HepG2 (cell line): ENCODE measurements around the gene BTAF1. TPM values are rescaled to one million over a fixed set of nuclear protein-coding genes. Genes with fewer than 3 reads are reported as not detected.

Source experiments
- CENPT ChIP-seq: sonication (generic); formaldehyde crosslinking; IDR thresholded peaks from 2 replicates; pipeline ENCODE4 v1.8.0; 2022; ENCODE audit warnings: low read depth, mild to moderate bottlenecking, moderate library complexity, missing genetic modification reagents
- EHMT2 ChIP-seq: fragments of 200-600 bp; sonication (generic); IDR thresholded peaks from 2 replicates; pipeline ENCODE4 v1.7.0; 2017; ENCODE audit warnings: antibody characterized with exemption, low read depth, low read length, borderline replicate concordance
- EP300 ChIP-seq, 3 experiments: sonication (generic) in 1 of 3; formaldehyde crosslinking in 1 of 3; IDR thresholded peaks; 2 replicates each; pipeline versions ENCODE4 v1.5.1 to v1.6.1; 2011 to 2020; ENCODE audit warnings: low read depth in 2 of 3, low read length in 2 of 3, borderline replicate concordance in 1 of 3, improper control_type of control experiment in 1 of 3, mild to moderate bottlenecking in 1 of 3, missing genetic modification reagents in 1 of 3, moderate library complexity in 1 of 3
- HNRNPK ChIP-seq: fragments of 200-400 bp; formaldehyde crosslinking; IDR thresholded peaks from 2 replicates; pipeline ENCODE4 v1.6.1; 2018; ENCODE audit warnings: low read length, low read depth, moderate library complexity, mild to moderate bottlenecking; ENCODE audit not compliant: poor library complexity, severe bottlenecking
- HNRNPLL ChIP-seq: fragments of 200-400 bp; formaldehyde crosslinking; IDR thresholded peaks from 2 replicates; pipeline ENCODE4 v1.6.1; 2017; ENCODE audit warnings: mild to moderate bottlenecking, low read depth, low read length; ENCODE audit not compliant: poor library complexity, severe bottlenecking
- KLF15 ChIP-seq: sonication (generic); formaldehyde crosslinking; IDR thresholded peaks from 2 replicates; pipeline ENCODE4 v1.8.1; 2023; ENCODE audit warnings: borderline replicate concordance, mild to moderate bottlenecking, inconsistent platforms, missing genetic modification reagents, mixed read lengths
- MEIS1 ChIP-seq: sonication (generic); formaldehyde crosslinking; IDR thresholded peaks from 2 replicates; pipeline ENCODE4 v1.9.0; 2021; ENCODE audit warnings: mild to moderate bottlenecking, missing genetic modification reagents, moderate library complexity, borderline replicate concordance
- MIER3 ChIP-seq: IDR thresholded peaks from 2 replicates; pipeline ENCODE4 v1.6.1; 2016; ENCODE audit warnings: missing compliant biosample characterization, borderline replicate concordance
- NCOR1 ChIP-seq: fragments of 200-600 bp; sonication (generic); IDR thresholded peaks from 2 replicates; pipeline ENCODE4 v1.7.0; 2017; ENCODE audit warnings: antibody characterized with exemption, low read length, borderline replicate concordance
- PAWR ChIP-seq: sonication (generic); formaldehyde crosslinking; IDR thresholded peaks from 2 replicates; pipeline ENCODE4 v1.4.0; 2020; ENCODE audit warnings: missing genetic modification reagents, mild to moderate bottlenecking, borderline replicate concordance
- PHF8 ChIP-seq: sonication (generic); formaldehyde crosslinking; IDR thresholded peaks from 2 replicates; pipeline ENCODE4 v1.5.0; 2020; ENCODE audit warnings: missing genetic modification reagents
- SNAPC2 ChIP-seq: sonication (generic); formaldehyde crosslinking; IDR thresholded peaks from 2 replicates; pipeline ENCODE4 v1.8.1; 2022; ENCODE audit warnings: mild to moderate bottlenecking, missing genetic modification reagents
- TEAD3 ChIP-seq: optimal IDR thresholded peaks from 2 replicates; pipeline ENCODE3; 2016; ENCODE audit warnings: borderline replicate concordance
- TERF1 ChIP-seq: sonication (generic); formaldehyde crosslinking; IDR thresholded peaks from 2 replicates; pipeline ENCODE4 v1.8.0; 2022; ENCODE audit warnings: mild to moderate bottlenecking, missing genetic modification reagents, moderate library complexity
- ZNF607 ChIP-seq: sonication (generic); formaldehyde crosslinking; IDR thresholded peaks from 2 replicates; pipeline ENCODE4 v1.5.1; 2020; ENCODE audit warnings: missing genetic modification reagents, mild to moderate bottlenecking, borderline replicate concordance
- ZNF782 ChIP-seq: sonication (generic); formaldehyde crosslinking; IDR thresholded peaks from 2 replicates; pipeline ENCODE4 v1.4.0; 2020; ENCODE audit warnings: missing genetic modification reagents, mild to moderate bottlenecking, borderline replicate concordance
- ZNF841 ChIP-seq: sonication (generic); formaldehyde crosslinking; IDR thresholded peaks from 2 replicates; pipeline ENCODE4 v1.8.1; 2023; ENCODE audit warnings: missing genetic modification reagents, borderline replicate concordance
- polyA plus RNA-seq, 8 experiments: library from polyadenylated mRNA; depleted of rRNA in 3 of 8; stranded (reverse) in 7 of 8; unstranded in 1 of 8; fragments of >200 nt; fragmentation: Illumina TruSeq in 4 of 8; extraction: Trizol in 4 of 8; gene quantifications; 2 replicates each; pipeline versions ENCODE4 v1.2.1 to v1.2.3, GENCODE V29; 2011 to 2016; ENCODE audit warnings: low read depth in 4 of 8, missing spikeins in 1 of 8, mixed read lengths in 1 of 8; ENCODE audit not compliant: insufficient read depth in 1 of 8
- total RNA-seq, 5 experiments: library from RNA; depleted of rRNA; stranded (reverse); fragments of >200 nt; fragmentation: Illumina TruSeq; extraction: Trizol; gene quantifications; 2 replicates each; pipeline ENCODE4 v1.2.3, GENCODE V29; 2016; ENCODE audit warnings: low read depth in 1 of 5
- TF ChIP-seq, protein P1 (sequence below): sonication (generic); formaldehyde crosslinking; IDR thresholded peaks from 2 replicates; pipeline ENCODE4 v1.5.1; 2020; ENCODE audit warnings: mild to moderate bottlenecking, missing genetic modification reagents, moderate library complexity
- TF ChIP-seq, protein P2 (sequence below): sonication (generic); formaldehyde crosslinking; IDR thresholded peaks from 2 replicates; pipeline ENCODE4 v1.9.0; 2021; ENCODE audit warnings: missing genetic modification reagents, borderline replicate concordance
- TF ChIP-seq, protein P3 (sequence below): sonication (generic); formaldehyde crosslinking; IDR thresholded peaks from 2 replicates; pipeline ENCODE4 v1.5.1; 2020; ENCODE audit warnings: missing genetic modification reagents, mild to moderate bottlenecking, borderline replicate concordance

The BTAF1 gene
- total and polyA plus RNA-seq, 2 of the 13 experiments (the other 11 are each of a cell fraction or from before 2014, with no cell fraction given), result 38.6 to 54.1 TPM

DNA sequence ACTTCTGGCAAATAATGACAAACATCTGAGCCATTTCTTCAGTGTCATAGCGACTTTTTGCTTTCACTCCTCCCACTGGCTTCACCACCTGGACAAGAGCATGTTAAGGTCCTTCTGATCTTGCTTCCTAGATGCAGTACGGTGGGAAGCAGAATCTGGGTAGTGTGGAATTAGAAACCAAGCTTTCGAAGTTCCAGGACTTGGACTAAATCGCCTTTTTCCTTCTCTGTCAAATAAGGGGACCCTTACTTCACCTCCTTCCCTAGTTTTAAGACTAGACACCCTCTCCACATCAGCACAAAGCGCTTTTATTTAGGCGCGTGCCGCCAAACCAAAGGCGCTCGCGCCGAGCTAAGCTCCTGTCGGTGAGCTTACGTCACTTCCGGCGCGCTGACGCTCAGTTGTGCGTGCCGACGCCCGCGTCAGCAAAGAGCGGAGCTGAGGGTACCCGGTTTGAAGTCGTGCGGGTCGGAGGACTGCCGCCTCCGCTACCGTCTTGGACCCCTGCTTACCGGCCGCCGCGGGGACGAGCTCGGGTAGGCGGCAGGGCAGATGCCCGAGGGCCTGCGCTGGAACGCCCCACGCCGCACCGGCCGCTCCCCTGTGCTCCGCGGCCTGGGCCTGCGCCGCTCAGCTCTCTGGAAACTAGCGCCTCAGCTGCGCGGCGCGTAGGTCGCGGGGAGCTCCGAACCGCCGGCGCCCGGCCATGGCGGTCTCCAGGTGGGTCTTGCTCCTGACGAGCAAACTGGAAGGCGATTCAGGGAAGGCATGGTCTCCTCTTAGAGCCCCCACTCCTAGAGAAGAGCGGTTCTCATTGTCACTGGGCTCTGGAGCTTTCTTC, at the start of gene BTAF1 (continued):
- TF ChIP-seq, protein P1, sequence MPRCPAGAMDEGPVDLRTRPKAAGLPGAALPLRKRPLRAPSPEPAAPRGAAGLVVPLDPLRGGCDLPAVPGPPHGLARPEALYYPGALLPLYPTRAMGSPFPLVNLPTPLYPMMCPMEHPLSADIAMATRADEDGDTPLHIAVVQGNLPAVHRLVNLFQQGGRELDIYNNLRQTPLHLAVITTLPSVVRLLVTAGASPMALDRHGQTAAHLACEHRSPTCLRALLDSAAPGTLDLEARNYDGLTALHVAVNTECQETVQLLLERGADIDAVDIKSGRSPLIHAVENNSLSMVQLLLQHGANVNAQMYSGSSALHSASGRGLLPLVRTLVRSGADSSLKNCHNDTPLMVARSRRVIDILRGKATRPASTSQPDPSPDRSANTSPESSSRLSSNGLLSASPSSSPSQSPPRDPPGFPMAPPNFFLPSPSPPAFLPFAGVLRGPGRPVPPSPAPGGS (CRISPR knock-in tag), result no peak; the same call in none of the 2 replicates
- TF ChIP-seq TERF1 (CRISPR knock-in tag), result no peak
- TF ChIP-seq EP300 (IDR thresholded peaks at IDR 0.05; ENCODE audit: low read depth in 2 of 2, low read length in 2 of 2), result 0 out of 4 replicates have a peak, but pooled peaks of 1 of the 2 experiments have one; percentile 33
- TF ChIP-seq EP300 (CRISPR knock-in tag; IDR thresholded peaks at IDR 0.05; ENCODE audit: borderline replicate concordance), result no peak; the same call in 1 of the 2 replicates
- no peak for TF ChIP-seq KLF15 (CRISPR knock-in tag)
- TF ChIP-seq HNRNPLL, result peak; percentile 94
- 0 out of 2 replicates have a peak, but pooled peaks have one; percentile 43 for TF ChIP-seq PAWR (CRISPR knock-in tag)
- TF ChIP-seq TEAD3 (CRISPR knock-in tag), result peak; percentile 45
- TF ChIP-seq ZNF607, result peak; percentile 92
- TF ChIP-seq NCOR1, result no peak
- TF ChIP-seq EHMT2, result no peak
- TF ChIP-seq MIER3 (CRISPR knock-in tag), result peak; percentile 72; the same call in 1 of the 2 replicates
- no peak for TF ChIP-seq HNRNPK
- TF ChIP-seq ZNF841 (CRISPR knock-in tag), result no peak
- TF ChIP-seq, protein P2, sequence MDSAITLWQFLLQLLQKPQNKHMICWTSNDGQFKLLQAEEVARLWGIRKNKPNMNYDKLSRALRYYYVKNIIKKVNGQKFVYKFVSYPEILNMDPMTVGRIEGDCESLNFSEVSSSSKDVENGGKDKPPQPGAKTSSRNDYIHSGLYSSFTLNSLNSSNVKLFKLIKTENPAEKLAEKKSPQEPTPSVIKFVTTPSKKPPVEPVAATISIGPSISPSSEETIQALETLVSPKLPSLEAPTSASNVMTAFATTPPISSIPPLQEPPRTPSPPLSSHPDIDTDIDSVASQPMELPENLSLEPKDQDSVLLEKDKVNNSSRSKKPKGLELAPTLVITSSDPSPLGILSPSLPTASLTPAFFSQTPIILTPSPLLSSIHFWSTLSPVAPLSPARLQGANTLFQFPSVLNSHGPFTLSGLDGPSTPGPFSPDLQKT (CRISPR knock-in tag), result 0 out of 2 replicates have a peak, but pooled peaks have one; percentile 54
- TF ChIP-seq MEIS1, result peak; percentile 92
- TF ChIP-seq, protein P3, sequence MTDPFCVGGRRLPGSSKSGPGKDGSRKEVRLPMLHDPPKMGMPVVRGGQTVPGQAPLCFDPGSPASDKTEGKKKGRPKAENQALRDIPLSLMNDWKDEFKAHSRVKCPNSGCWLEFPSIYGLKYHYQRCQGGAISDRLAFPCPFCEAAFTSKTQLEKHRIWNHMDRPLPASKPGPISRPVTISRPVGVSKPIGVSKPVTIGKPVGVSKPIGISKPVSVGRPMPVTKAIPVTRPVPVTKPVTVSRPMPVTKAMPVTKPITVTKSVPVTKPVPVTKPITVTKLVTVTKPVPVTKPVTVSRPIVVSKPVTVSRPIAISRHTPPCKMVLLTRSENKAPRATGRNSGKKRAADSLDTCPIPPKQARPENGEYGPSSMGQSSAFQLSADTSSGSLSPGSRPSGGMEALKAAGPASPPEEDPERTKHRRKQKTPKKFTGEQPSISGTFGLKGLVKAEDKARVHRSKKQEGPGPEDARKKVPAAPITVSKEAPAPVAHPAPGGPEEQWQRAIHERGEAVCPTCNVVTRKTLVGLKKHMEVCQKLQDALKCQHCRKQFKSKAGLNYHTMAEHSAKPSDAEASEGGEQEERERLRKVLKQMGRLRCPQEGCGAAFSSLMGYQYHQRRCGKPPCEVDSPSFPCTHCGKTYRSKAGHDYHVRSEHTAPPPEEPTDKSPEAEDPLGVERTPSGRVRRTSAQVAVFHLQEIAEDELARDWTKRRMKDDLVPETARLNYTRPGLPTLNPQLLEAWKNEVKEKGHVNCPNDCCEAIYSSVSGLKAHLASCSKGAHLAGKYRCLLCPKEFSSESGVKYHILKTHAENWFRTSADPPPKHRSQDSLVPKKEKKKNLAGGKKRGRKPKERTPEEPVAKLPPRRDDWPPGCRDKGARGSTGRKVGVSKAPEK (CRISPR knock-in tag), result no peak
- TF ChIP-seq ZNF782 (CRISPR knock-in tag), result peak; percentile 77; the same call in 1 of the 2 replicates
- TF ChIP-seq PHF8 (CRISPR knock-in tag), result peak; percentile 96
- no peak for TF ChIP-seq CENPT (CRISPR knock-in tag)
- TF ChIP-seq SNAPC2, result peak; percentile 88; the same call in 1 of the 2 replicates
